Endodermal cell (in vitro differentiated cells): Measurements from ENCODE around the gene STARD8. TPM values are rescaled to one million over a fixed set of nuclear protein-coding genes. Genes with fewer than 3 reads are reported as not detected.

Source experiments
- DNase-seq: peaks from one replicate; pipeline ENCODE4 v3.0.0-alpha.2; 2017
- H3K27ac ChIP-seq: 2 replicates; pipeline ENCODE4 v1.5.1; 2013; ENCODE audit warnings: mild to moderate bottlenecking, low read depth, low read length, moderate library complexity
- H3K27me3 ChIP-seq: 2 replicates; pipeline ENCODE4 v1.6.1; 2013; ENCODE audit warnings: mild to moderate bottlenecking, low read length, moderate library complexity; ENCODE audit not compliant: insufficient read depth, control insufficient read depth, poor library complexity, severe bottlenecking
- H3K36me3 ChIP-seq: 2 replicates; pipeline ENCODE4 v1.7.0; 2013; ENCODE audit warnings: mild to moderate bottlenecking, low read length, moderate library complexity; ENCODE audit not compliant: control insufficient read depth, insufficient read depth
- H3K4me1 ChIP-seq: one replicate; pipeline ENCODE4 v1.7.0; 2013; ENCODE audit warnings: low read length; ENCODE audit not compliant: control insufficient read depth, insufficient read depth
- H3K4me3 ChIP-seq: 2 replicates; pipeline ENCODE4 v1.5.1; 2013; ENCODE audit warnings: mild to moderate bottlenecking, low read length, moderate library complexity
- H3K9ac ChIP-seq: 2 replicates; pipeline ENCODE4 v1.6.1; 2013; ENCODE audit warnings: mild to moderate bottlenecking, low read length, moderate library complexity; ENCODE audit not compliant: poor library complexity, severe bottlenecking; ENCODE audit errors: extremely low read depth
- H3K9me3 ChIP-seq: 2 replicates; pipeline ENCODE4 v1.6.1; 2013; ENCODE audit warnings: mild to moderate bottlenecking, low read length, moderate library complexity; ENCODE audit not compliant: control insufficient read depth
- H3K27ac Mint-ChIP-seq: 2 replicates; pipeline ENCODE4 v1.8.0; 2020; ENCODE audit warnings: mixed read lengths
- H3K27me3 Mint-ChIP-seq: 2 replicates; pipeline ENCODE4 v1.8.0; 2021; ENCODE audit warnings: mild to moderate bottlenecking, mixed read lengths; ENCODE audit not compliant: insufficient read depth
- H3K36me3 Mint-ChIP-seq: 2 replicates; pipeline ENCODE4 v1.8.0; 2020; ENCODE audit warnings: low read depth, mixed read lengths
- H3K4me1 Mint-ChIP-seq: 2 replicates; pipeline ENCODE4 v1.8.0; 2020; ENCODE audit warnings: mixed read lengths
- H3K4me3 Mint-ChIP-seq: 2 replicates; pipeline ENCODE4 v1.8.0; 2020; ENCODE audit warnings: mild to moderate bottlenecking, moderate library complexity, mixed read lengths
- H3K9me3 Mint-ChIP-seq: 2 replicates; pipeline ENCODE4 v1.8.0; 2020; ENCODE audit warnings: mild to moderate bottlenecking, mixed read lengths
- CTCF ChIP-seq: fragments of 200-600 bp; sonication (generic); conservative IDR thresholded peaks from 2 replicates; pipeline ENCODE4 v1.5.0; 2021; ENCODE audit warnings: antibody characterized with exemption, mild to moderate bottlenecking
- WGBS, 2 experiments: methylation state at CpG; one replicate each; pipeline versions ENCODE4 v1.1.5 to v1.1.7; 2013; ENCODE audit warnings: missing lambda C conversion rate in 2 of 2, mixed read lengths in 1 of 2; ENCODE audit not compliant: insufficient coverage in 1 of 2, insufficient read length in 1 of 2; 5-methylcytosine and 5-hydroxymethylcytosine counted together
- total RNA-seq, 2 donors: library from RNA; stranded (reverse); fragmentation: NEBNext Ultra II Directional in 1 of 2; extraction: Animal tissue kit (Norgen Biotek cat#: 25700) in 1 of 2; gene quantifications; 2 replicates in 1 of 2; 3 replicates in 1 of 2; pipeline ENCODE4 v1.2.1, GENCODE V29; 2021

STARD8 gene
- total RNA-seq, 2 donors from 2014 or later, result 1.5 to 1.8 TPM

- H3K27ac Mint-ChIP-seq, result no peak overlapping the region
- no peaks in the 10 kb centered on the region for H3K36me3 Mint-ChIP-seq
- DNase-seq, result no peak
- H3K27me3 Mint-ChIP-seq, result peaks cover 2% of the 10 kb centered on the region
- Histone ChIP-seq H3K9me3 (no peaks in the 10 kb centered on the region), H3K27ac (no peak overlapping the region), H3K27me3 (no peaks in the 10 kb centered on the region), H3K4me1 (no peaks in the 10 kb centered on the region), H3K36me3 (no peaks in the 10 kb centered on the region), H3K9ac (no peak overlapping the region), H3K4me3 (no peak overlapping the region)
- peaks cover 64% of the 10 kb centered on the region for H3K9me3 Mint-ChIP-seq
- H3K4me1 Mint-ChIP-seq, result no peaks in the 10 kb centered on the region
- no peak for TF ChIP-seq CTCF
- WGBS, 2 experiments, result 97% methylated on average over 3 of the region's 3 CpGs; no CpG with 5 or more reads in 1 of the 2 experiments
- H3K4me3 Mint-ChIP-seq, result no peak overlapping the region
These were observed 102.8 kb downstream of the STARD8 start for GRCh38 chrX:68750316-68750715.

GRCh38 chrX:68751372-68751771 is 103.9 kb downstream of the STARD8 start:
- no peak for DNase-seq
- 97% methylated on average over 2 of the region's 2 CpGs; no CpG with 5 or more reads in 1 of the 2 experiments for WGBS, 2 experiments
- H3K9ac ChIP-seq, result no peak overlapping the region
- TF ChIP-seq CTCF, result no peak
- Mint-ChIP-seq H3K4me3 (no peak overlapping the region), H3K27me3 (peaks cover 2% of the 10 kb centered on the region), H3K4me1 (no peaks in the 10 kb centered on the region), H3K27ac (no peak overlapping the region), H3K9me3 (peaks cover 58% of the 10 kb centered on the region), H3K36me3 (no peaks in the 10 kb centered on the region)
- no peak overlapping the region for H3K4me3 ChIP-seq
- no peaks in the 10 kb centered on the region for H3K27me3 ChIP-seq
- no peak overlapping the region for H3K27ac ChIP-seq
- no peaks in the 10 kb centered on the region for H3K36me3 ChIP-seq
- no peaks in the 10 kb centered on the region for H3K4me1 ChIP-seq
- H3K9me3 ChIP-seq, result no peaks in the 10 kb centered on the region

GRCh38 chrX:68753218-68753617 is 105.8 kb downstream of the STARD8 start:
- TF ChIP-seq CTCF, result no peak
- H3K27me3 ChIP-seq, result no peaks in the 10 kb centered on the region
- no peak overlapping the region for H3K4me3 ChIP-seq
- Mint-ChIP-seq H3K4me1 (no peaks in the 10 kb centered on the region), H3K4me3 (no peak overlapping the region), H3K36me3 (no peaks in the 10 kb centered on the region), H3K27ac (no peak overlapping the region), H3K9me3 (peaks cover 64% of the 10 kb centered on the region), H3K27me3 (peaks cover 2% of the 10 kb centered on the region)
- no peak overlapping the region for H3K27ac ChIP-seq
- DNase-seq, result no peak
- no peaks in the 10 kb centered on the region for H3K36me3 ChIP-seq
- H3K4me1 ChIP-seq, result no peaks in the 10 kb centered on the region
- no peaks in the 10 kb centered on the region for H3K9me3 ChIP-seq
- WGBS, 2 experiments, result 80% methylated on average over 1 of the region's 2 CpGs; no CpG with 5 or more reads in 1 of the 2 experiments
- H3K9ac ChIP-seq, result no peak overlapping the region
